D721Med (cell line): Measurements from ENCODE around the gene FAM78A.

Source experiments
- DNase-seq: peaks from one replicate; pipeline ENCODE4 v3.0.0; 2011; ENCODE audit warnings: low spot score; ENCODE audit not compliant: insufficient read length
- FAIRE-seq: peaks from 2 replicates; lab custom pipeline; 2011; peaks lifted over from hg19 to GRCh38; lab: Jason Lieb, UNC
- CTCF ChIP-seq: IDR thresholded peaks from 2 replicates; pipeline ENCODE4 v1.5.1; 2012; ENCODE audit warnings: mild to moderate bottlenecking, control low read depth; ENCODE audit not compliant: insufficient read depth; ENCODE audit errors: missing control alignments

The FAM78A gene

GRCh38 chr9:131307974-131308373 is 31.7 kb upstream of the FAM78A start:
- FAIRE-seq (no peak), DNase-seq (no peak)
- no peak for TF ChIP-seq CTCF

GRCh38 chr9:131306397-131307004 is 30.2 kb upstream of the FAM78A start:
- FAIRE-seq (no peak), DNase-seq (no peak)
- no peak for TF ChIP-seq CTCF

- no peak for TF ChIP-seq CTCF
Measured at GRCh38 chr9:131304676-131305355, 28.5 kb upstream of the FAM78A start.

GRCh38 chr9:131303381-131304321 is 27.3 kb upstream of the FAM78A start:
- no peak for FAIRE-seq
- no peak for TF ChIP-seq CTCF

More at GRCh38 chr9:131304676-131305355, 28.5 kb upstream of the FAM78A start:
- DNase-seq = no peak
- FAIRE-seq = no peak

GRCh38 chr9:131302244-131303075 is 26.1 kb upstream of the FAM78A start:
- TF ChIP-seq CTCF = no peak
- no peak for DNase-seq

More at GRCh38 chr9:131303381-131304321, 27.3 kb upstream of the FAM78A start:
- no peak for DNase-seq

GRCh38 chr9:131300444-131300843 is 24.1 kb upstream of the FAM78A start:
- TF ChIP-seq CTCF = no peak
- no peak for FAIRE-seq

More at GRCh38 chr9:131302244-131303075, 26.1 kb upstream of the FAM78A start:
- FAIRE-seq = no peak

More at GRCh38 chr9:131300444-131300843, 24.1 kb upstream of the FAM78A start:
- no peak for DNase-seq
